Body of pancreas (tissue), 4 donors: Measurements from ENCODE around the gene TBL2.

ENCODE experiments used
- POLR2A ChIP-seq, 3 donors: fragments of 450-650 bp; IDR thresholded peaks; one replicate each; pipeline ENCODE4 v1.6.1; 2016; ENCODE audit warnings: antibody characterized with exemption in 3 of 3, mild to moderate bottlenecking in 2 of 3
- TF ChIP-seq, protein P1 (sequence below), 7 experiments: fragments of 450-650 bp in 4 of 7; fragments of 200-600 bp in 3 of 7; sonication (generic) in 3 of 7; IDR thresholded peaks; one replicate each; pipeline ENCODE4 v1.5.1; 2016 to 2019; ENCODE audit warnings: antibody characterized with exemption in 7 of 7

GRCh38 chr7:73577627-73578341, 595 bp downstream of the TBL2 start:
- TF ChIP-seq, protein P1, sequence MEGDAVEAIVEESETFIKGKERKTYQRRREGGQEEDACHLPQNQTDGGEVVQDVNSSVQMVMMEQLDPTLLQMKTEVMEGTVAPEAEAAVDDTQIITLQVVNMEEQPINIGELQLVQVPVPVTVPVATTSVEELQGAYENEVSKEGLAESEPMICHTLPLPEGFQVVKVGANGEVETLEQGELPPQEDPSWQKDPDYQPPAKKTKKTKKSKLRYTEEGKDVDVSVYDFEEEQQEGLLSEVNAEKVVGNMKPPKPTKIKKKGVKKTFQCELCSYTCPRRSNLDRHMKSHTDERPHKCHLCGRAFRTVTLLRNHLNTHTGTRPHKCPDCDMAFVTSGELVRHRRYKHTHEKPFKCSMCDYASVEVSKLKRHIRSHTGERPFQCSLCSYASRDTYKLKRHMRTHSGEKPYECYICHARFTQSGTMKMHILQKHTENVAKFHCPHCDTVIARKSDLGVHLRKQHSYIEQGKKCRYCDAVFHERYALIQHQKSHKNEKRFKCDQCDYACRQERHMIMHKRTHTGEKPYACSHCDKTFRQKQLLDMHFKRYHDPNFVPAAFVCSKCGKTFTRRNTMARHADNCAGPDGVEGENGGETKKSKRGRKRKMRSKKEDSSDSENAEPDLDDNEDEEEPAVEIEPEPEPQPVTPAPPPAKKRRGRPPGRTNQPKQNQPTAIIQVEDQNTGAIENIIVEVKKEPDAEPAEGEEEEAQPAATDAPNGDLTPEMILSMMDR (IDR thresholded peaks at IDR 0.05), result no peak
- no peak for TF ChIP-seq POLR2A (IDR thresholded peaks at IDR 0.05)
